HG03460 (cell line): ENCODE data around the gene TADA1.

Source experiments
- ATAC-seq: cut with Tn5 transposase; IDR thresholded peaks from one replicate; pipeline ENCODE4 v1.9.1; 2021; ENCODE audit not compliant: unreplicated experiment

The TADA1 gene

GRCh38 chr1:166875734-166876539 lies at the start of gene TADA1:
Gene TADA1, minus strand, starts transcription at chr1:166876264. Its CDS starts 31 bp downstream, at chr1:166876233.
- peak; percentile 89 for ATAC-seq

DNA sequence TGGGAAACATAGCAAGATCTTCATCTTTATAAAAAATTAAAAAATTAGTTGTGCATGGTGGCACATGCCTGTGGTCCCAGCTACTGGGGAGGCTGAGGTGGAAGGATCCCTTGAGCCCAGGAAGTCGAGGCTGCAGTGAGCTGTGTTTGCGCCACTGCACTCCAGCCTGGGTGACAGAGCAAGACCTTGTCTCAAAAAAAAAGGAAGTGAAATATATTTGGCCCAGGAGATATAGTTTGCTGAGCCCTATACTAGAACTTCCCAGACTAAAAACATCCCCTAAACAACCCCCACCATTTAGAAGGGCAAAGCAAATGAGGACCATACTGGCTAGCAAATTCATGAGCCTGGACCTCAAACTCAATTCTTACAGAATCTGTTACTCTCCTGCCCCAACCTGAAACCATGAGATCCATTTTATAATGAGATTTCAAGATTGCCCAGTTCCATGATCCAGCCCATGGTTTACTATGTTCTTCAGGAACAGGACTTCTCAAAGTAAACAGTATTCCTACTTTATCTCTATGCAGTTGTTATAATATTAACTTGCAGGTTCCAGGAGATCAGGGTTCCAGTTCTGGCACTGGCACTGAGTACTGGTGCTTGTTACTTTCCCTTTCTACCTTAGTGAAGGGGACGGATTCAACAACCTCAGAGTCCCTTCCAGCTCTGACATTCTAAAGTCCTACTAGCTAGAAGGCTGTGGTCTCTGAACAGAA lies 48.9 kb upstream of the TADA1 start:
- ATAC-seq = peak; percentile 73

DNA sequence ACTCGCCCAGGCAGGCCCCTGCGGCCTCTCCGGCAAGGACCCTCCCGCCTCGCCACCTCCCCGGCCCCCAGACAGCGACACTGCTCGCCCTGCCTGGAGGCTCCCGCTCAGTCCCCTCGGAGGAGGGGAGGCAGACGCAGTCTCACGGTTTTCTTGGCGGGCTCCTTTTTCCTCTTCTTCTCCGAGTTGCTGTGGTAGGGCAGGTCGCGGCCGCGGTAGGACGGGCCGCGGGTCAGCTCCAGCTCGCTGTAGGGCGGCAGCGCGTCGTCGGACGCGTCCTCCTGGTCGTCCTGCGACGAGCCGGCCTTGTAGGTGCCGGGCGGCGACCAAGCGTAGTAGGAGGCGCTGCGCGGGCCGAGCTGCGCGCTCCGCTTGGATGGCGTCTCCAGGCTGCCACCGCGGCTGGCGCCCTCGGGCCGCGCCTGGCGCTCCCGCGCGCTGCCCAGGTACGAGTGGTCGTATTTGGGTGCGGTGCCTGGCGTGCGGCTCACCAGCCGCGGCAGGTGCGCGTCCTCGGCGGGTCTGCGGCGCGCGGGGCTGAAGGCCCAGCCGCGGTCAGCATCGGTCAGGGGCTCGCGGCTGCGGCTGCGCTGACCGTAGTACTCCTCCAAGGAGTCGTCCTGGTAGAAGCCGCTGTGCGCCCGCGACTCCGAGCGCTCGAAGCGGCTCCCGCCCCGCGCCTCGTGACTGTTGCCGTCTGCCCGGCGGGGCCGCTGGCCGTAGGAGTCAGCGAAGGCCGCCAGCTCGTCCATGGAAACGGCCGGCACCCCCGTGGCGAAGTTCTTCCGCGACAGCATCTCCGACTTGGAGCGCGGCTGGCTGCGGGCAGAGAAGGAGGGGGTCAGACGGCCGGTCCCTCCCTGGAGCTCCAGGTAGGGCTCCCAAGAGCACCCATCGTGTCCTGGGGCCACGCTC lies 44.8 kb upstream of the TADA1 start:
- no peak for ATAC-seq

GRCh38 chr1:166918956-166919316 lies 42.9 kb upstream of the TADA1 start:
- ATAC-seq = no peak

- no peak for ATAC-seq
Measured at GRCh38 chr1:166918088-166918955, 42.3 kb upstream of the TADA1 start.

GRCh38 chr1:166915941-166916340 lies 39.9 kb upstream of the TADA1 start:
- no peak for ATAC-seq

GRCh38 chr1:166915042-166915441 lies 39.0 kb upstream of the TADA1 start:
- no peak for ATAC-seq

DNA sequence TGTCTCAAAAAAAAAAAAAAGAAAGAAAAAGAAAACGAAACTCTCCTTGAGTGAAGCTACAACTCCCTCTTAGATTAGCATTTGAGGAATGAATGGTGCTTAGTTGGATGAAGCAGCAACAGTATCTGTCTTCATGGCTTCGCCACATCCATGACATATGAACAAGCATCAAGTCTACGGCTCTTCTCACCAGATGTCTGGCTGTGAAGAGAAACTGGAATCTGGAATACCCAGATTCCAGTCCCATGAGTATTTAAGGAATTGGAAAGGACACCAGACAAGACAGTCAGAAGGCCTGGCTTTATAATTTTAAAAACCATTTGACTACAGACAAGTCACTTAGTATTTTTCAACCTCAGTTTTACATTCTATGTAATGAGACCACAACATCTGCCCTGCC lies 38.0 kb upstream of the TADA1 start:
- no peak for ATAC-seq

DNA sequence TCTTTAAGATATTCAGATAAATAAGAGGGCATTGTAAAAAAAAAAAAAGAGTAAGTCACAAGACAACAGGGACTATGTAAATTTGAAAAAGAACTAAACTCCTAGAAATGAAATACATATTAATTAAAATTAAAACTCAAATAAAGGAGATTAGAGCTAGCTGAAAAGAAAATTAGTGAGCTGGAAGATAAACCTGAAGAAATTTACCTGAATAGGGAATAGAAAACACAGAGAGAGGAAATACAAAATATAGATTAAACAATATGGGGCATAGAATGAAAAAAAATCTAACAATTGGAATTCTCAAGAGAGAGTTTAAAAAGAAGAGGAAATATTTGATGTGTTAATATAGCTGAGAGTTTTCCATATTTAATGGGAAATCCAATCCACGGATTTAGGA lies 35.6 kb upstream of the TADA1 start:
- ATAC-seq = no peak

DNA sequence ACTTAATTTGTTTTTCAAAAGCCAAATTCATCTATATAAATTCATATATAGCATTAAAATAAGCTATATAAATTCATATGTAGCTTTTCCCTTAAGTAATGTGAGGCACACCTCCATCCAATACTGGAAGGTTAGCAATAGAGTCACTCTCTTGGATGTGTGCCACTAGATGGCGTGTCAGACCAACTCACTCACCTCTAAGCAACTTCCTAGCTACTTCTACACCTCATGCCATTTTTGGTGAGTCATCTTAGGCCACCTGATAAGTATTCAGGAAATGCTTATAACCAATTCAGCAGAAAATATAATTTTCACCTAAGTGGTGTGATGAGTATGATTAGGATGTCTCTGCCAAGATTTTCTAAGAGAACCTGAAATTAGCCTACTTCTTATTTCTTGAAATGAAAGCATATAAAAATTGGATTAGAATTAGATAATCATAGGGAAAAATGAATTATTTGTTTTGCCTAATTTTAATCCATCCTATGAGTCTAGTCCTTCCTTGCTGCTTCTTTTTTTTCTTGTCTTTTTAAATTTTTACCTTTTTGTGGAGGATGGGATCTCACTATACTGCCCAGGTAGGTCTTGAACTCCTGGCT lies 34.4 kb upstream of the TADA1 start:
- ATAC-seq = peak; percentile 95

DNA sequence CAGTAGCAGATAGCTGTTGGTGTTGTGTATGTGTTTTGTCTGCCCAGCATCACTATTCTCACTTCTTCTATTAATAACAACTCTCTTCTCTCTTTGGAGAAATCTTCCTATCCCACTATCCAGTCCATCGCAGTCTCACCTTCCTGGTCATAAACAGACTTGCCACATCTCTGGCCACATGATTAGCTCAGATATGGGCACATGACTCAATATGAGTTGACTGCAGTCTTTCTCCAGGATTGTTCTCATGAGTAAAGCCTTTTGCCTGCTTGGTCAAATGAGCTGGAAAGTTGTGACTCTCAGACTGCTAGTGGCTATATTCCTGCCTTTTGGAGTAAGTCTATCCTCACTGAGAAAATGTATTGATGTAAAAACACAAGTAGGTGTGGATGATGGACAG lies 32.9 kb upstream of the TADA1 start:
- no peak for ATAC-seq

GRCh38 chr1:166907763-166908162 lies 31.7 kb upstream of the TADA1 start:
- ATAC-seq = no peak

- no peak for ATAC-seq
Measured at GRCh38 chr1:166907051-166907450, 31.0 kb upstream of the TADA1 start.

DNA sequence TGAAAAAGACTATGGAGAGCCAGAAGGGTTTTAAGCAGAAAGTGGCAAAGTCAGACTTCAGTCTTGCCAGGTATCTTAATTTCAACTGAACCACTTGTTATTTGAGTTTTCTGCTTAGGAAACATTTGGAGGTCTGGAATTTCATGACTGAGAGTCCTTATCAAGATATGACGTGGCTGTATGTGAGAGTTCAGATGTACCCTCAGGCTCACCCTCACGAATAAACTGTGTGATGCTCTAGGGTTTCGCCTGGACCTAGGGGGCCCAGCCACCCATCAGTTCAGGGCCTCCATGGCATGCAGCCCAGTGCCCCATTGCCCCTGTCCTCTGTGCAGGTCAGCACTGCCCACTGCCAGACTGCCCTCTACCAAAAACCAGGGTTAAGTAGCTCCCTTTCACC lies 30.6 kb upstream of the TADA1 start:
- ATAC-seq = no peak

GRCh38 chr1:166905900-166906299 lies 29.8 kb upstream of the TADA1 start:
- ATAC-seq = no peak

DNA sequence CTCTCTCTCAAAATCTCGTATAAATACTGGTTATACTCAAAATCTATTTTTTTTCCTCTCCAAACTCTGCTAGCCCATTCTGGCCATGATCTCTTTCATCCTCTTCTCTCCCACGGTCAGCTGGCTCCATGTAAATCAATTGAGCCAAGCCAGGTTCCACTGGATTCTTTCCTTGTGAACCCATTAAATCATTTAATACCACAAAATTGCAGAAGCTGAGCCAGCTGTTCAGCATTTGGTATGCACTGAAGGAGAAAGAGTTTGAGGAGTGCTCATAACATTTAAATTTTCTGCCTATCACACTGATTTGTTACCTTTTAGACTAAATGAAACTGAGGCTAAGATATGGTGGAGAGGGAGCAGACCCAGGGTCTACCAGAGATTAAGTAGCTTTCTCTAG lies 29.1 kb upstream of the TADA1 start:
- ATAC-seq = no peak

- no peak for ATAC-seq
Measured at GRCh38 chr1:166903232-166903631, 27.2 kb upstream of the TADA1 start.

DNA sequence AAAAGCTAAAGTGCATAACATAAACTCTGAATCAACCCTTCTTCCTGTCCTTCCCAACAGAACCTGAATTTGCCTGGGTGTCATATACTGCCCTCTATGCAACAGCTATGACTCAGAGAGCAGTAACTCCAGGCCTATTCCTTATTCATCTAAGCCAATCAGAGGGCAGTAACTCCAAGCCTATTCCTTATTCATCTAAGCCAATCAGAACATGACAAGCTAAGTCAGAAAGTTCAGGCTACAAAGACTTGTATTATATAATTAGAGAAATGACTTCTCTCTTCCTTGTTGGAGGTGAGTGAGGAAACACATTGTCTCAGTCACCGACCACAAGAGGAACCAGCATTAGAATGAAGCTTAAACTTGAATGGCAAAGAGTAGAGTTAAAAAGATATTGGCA lies 26.2 kb upstream of the TADA1 start:
- no peak for ATAC-seq

- no peak for ATAC-seq
Measured at GRCh38 chr1:166900987-166901386, 24.9 kb upstream of the TADA1 start.

- no peak for ATAC-seq
Measured at GRCh38 chr1:166899769-166900168, 23.7 kb upstream of the TADA1 start.
